Activated CD8-positive, alpha-beta memory T cell treated with anti-CD3 and anti-CD28 coated beads, Interleukin-2, amount 50 U/mL, for 48 hours (primary cell): Measurements from ENCODE around the gene HEATR3.
"Not testable (repeated sequence)": the region's sequence is repeated elsewhere in the genome, so short reads cannot be mapped to it uniquely, and the experiment has no call there.

Source experiments
- DNase-seq: peaks from one replicate; pipeline ENCODE4 v3.0.0-alpha.2; 2020

HEATR3 gene

DNA sequence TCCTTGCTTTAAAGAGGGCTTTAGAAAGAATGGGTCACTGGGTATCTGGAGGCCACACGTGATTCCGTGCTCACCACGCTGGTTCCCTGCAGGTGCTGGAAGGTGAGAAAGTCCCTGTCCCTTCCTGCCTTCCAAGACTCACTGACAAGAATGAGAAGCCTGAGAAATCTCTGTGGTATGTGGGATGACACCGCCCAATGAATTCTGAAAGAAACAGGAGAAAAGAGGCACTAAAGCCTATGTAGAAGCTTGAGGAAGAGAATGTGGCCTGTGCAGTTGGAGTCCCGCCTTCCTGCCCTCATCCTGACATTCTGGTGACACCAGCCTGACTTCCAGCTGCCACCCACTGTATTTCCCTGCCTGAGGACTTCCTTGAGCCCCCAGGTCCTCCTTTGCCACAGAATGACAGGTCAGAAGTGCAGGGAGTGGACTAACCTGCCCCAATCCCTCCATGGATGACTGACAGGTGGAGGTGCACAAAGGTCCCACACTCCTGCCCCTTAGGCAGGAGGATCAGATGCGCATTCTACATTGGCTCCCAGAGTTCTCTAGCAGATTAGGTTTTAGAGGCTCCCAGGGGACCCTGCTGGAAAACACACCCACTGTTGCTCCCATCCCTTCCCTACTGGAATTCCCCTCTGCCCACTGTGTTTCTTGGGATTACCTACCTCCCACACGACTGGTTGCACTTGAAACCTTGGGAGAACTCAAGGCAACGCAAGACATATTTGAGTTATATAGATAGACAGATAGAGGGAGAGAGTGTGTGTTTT lies 48.8 kb downstream of the HEATR3 start:
- no peak for DNase-seq

DNA sequence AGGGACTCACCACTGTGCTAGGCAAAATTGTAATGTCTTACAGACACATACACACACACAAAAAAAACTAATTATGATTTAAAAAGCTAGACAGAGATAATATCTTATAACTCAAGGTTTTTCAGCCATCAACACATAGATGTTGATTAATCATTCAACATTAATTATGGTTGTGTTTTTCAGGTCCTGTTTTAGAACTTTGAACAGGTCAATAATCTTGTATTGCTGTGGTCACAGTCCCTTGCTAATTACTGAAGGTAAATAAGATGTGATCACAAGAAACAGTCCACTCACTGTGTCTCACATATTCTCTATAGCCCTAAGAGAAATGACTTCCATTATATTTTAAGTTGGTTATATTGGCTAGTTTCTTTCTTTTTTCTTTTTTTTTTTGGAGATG lies 54.9 kb downstream of the HEATR3 start:
- DNase-seq = no peak

DNA sequence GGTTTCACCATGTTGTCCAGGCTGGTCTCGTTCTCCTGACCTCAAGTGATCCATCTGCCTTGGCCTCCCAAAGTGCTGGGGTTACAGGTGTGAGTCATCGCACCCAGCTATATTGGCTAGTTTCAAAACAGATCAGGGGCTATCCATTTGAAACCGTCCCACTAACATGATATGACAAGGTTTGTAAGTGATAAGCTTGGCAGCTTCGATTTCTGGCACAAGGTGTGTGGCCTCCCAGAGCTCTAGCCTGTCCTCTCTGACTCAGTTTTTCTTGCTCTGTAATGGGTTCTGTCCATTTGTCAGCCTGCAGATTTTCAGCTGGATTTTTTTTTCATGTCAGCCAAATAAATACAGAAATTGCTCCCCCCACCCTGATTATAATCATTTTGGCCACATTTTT lies 55.5 kb downstream of the HEATR3 start:
- no peak for DNase-seq

DNA sequence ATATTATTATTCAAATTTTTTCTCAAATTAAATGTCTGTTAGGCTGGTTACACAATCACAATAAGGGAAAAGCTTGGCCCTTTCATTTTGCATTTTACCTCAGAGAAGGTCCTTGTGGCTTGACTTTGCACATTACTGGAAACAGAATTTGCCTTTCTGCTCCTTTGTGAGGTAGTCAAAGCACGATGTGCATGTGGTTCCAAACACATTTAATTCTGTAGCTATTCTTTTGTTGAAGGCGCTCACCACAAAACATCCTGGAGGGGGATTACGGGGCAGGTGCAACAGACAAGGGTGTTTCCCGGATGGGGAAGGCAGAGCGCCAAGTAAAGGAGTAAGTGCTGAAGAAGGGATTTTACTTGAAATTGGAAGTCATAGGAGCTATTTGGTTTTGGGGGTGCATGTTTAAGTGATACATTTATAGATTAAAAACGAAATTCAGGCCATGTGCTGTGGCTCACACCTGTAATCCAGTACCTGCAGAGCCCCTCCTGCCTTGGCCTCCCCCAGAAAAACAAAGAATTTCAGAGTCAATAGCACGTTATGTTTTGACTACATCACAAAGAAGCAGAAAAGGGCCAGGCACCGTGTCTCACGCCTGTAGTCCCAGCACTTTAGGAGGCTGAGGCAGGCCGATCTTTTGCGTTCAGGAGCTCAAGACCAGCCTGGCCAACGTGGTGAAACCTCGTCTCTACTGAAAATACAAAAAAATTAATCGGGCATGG lies 56.1 kb downstream of the HEATR3 start:
- DNase-seq = peak; percentile 62

DNA sequence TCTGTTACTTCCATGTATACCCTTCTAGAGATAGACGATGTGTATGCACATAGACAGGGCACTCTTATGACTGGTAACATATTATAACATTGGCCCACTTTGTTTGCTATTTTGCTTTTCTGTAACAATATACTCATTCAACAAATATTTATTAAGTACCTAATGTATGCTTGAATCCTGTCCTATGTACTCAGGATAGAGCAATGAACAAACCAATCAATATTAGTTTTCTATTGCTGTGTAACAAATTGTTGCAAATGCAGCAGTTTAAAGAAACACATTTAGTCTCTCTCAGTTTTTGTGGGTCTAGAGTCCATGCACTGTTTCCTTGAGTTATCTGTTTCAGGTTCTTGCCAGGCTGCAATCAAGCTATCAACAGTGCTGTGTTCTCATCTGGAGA lies 57.6 kb downstream of the HEATR3 start:
- no peak for DNase-seq

DNA sequence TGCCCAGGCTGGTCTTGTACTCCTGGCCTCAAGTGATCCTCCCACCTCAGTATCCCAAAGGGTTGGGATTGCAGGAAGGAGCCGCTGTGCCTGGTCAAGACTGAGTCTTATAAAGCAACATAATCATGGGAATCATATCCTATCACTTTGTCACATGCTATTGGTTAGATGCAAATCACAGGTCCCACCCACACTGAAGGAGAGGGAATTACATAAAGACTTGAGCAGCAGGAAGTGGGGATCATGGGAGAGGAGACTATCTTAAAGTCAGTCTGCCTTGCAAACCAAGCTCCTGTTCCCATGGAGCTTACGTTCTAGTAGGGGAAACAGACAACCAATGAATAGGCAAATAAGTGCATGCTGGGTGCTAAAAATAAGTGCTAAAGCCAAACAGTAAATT lies 59.0 kb downstream of the HEATR3 start:
- DNase-seq = no peak

DNA sequence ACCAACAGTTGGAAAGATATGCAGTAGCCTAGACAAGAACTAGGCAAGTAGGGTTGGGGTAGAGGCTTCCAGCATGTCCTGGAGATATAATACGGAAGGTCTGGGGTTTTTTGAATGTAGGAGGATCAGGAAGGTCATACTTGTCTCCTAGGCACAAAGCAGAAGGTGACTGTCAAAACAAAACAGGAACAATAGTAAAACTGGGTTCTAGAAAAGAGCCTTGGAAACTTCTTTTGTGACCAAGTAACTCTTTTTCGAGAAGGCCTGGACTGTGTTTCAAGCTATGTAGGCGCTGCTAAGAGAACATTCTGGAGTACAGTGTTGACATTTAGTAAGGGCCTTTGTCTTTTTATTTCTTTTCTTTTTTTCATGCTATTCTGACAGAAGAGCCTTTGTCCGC lies 60.4 kb downstream of the HEATR3 start:
- DNase-seq = no peak

DNA sequence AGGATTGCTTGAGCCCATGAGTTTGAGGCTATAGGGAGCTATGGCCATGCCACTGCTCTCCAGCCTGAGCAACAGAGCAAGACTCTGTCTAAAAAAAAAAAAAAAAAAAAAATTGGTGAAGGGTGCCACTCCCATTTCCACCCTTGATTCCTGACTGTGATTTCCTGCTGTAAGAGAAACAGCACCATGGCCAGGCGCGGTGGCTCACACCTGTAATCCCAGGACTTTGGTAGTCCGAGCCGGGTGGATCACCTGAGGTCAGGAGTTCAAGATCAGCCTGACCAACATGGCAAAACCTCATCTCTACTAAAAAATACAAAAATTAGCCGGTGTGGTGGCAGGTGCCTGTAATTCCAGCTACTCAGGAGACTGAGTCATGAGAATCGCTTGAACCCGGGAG lies 66.8 kb downstream of the HEATR3 start:
- not testable (repeated sequence) for DNase-seq

DNA sequence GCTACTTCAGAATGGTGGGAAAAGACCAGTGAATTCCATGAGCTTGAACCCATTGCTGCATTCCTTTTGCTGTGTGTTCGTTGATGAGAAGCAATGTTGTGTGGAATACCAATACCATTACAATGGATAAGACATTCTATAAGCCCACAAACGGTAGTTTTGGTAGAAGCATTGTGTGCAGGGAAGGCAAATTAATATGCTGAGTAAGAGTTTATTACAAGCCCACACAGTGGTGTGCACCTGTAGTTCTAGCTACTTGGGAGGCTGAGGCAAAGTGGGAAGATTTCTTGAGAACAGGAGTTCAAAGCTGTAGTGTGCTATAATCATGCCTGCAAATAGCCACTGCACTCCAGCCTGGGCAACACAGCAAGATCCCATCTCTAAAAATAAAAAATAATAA lies 67.4 kb downstream of the HEATR3 start:
- no peak for DNase-seq

DNA sequence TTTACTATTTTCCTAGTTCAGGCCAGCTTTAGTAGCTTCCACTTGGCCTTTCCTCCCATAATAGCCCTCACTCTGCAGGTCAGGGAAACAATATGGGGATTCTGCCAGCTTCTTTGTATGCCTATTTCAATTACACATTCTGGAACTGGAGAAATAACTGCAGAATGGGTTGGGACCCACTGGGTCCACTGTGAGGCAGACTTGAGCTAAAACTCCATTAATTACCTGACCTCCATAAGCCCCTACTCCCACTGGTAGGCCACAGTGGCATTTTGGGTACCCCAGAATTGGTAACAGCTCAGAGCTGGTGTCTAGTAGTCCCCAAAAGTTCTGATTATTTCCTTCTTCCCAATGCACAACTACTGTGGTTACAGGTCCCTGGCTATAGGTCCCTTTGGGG lies 70.6 kb downstream of the HEATR3 start:
- no peak for DNase-seq

DNA sequence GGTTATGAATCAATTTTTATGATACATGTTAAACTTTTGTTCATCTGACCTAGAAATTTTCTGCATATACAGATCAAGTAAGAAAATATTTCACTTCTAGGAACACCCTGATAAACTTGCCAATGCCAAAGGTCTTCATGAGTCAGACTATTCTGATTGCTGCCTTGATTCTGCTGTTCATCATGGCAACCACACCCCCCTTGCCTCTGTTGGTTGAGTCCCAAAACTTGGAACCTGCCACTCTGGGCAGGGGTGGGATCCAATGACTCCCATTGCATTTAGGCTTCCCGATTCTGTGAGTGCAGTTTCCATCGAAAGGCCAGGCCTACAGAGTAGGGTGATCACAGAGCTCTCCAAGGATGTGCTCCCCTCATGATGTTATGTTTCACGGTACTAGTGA lies 71.5 kb downstream of the HEATR3 start:
- DNase-seq = no peak

DNA sequence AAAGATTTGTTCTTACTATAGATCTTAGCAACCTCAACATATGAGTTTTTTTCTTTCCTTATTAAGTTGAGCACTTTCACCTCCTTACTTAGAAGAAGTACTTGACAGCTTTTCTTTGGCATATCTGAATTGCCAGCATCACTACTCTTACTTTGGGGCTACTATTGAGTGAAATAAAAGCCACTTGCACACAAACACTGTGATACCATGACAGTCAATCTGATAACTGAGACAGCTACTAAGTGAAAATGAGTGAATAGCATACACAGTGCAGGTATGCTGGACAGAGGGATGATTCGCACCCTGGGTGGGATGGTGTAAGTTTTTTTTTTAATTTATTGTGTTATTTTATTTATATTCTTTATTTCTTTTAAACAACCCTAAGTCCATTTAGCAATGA lies 73.8 kb downstream of the HEATR3 start:
- no peak for DNase-seq

DNA sequence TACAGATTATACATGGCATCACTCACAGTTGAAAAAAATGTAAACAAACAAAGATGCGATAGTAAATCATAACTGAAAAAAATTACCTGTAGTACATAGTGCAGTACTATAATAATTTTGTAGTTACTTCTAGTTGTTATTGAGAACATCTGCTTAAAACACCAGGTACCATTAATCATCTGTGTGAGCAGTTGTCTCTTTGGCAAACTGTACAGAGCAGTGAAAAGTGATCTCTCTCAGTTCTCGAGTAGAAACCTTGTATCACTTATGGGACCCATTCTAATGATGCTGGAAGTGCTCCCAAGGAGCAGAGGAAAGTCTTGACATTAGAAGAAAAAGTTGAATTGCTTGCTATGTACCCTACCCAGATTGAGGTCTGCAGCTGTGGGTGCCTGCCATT lies 78.4 kb downstream of the HEATR3 start:
- DNase-seq = no peak

DNA sequence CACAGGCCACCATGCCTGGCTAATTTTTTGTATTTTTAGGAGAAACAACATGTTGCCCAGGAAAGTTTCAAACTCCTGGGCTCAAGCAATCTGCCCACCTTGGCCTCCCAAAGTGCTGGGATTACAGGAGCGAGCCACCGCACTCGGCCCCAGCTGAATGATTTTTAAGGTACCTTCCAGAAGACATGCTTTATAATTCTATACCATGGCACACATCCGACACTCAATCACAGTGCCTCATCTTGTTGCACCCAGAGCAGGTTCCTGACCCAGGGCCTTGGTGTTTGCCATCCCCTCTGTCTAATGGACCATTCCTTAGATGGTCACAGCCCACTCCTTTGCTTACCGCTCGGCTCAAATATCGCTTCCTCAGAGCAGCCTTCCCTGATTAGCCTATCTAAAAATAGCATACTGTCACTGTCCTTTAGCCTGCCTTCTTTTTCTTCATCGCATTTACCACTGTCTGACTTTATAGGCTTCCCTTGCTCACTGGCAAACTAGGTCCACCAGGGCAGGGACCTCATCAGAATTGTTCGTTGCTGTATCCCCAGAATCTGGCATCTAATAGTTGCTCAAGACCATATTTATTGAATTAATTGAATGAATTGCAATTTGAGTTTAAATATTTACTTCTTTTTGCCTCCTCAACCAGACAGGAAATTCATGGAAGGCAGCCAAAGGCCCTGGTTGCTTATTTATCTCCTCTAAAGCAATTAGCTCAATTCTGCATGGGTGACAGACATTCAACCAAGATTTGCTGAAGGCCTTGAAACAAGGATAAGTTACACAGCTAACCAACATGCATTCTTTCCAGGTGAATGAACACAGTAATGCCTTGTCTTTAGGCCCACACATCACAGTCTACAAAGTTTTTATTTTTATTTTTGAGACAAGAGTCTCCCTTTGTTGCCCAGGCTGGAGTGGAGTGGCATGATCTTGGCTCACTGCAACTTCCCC lies 81.0 kb downstream of the HEATR3 start:
- DNase-seq = no peak

DNA sequence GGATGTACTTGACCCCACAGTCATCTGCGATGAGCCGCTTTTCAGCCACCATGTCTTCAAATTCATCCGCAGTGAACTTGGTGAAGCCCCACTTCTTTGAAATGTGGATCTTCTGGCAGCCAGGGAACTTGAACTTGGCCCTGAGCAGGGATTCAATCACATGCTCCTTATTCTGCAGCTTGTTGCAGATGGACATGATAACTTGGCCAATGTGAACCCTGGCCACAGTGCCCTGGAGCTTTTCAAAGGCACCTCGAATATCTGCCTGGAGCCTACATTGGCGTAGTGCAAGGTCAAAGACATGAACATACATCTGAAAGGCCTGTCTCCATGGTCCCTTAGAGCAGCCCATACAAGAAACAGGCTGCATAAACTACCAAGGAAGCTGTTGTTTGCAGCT lies 85.6 kb downstream of the HEATR3 start:
- no peak for DNase-seq

DNA sequence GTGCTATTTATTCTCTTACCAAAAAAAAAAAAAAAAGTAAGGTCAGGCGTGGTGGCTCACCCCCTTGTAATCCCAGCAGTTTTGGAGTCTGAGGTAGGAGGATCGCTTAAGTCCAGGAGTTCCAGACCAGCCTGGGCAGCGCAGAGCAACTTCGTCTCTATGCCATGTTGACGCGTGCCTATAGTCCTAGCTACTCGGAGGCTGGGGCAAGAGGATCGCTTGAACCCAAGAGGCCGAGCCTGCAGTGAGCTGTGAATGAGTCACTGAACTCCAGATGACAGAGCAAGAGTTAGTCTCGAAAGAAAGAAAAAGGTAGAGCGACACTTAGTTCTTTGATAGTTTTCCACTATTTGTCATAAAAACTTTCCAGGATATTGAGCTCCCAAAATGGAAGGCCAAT lies 86.0 kb downstream of the HEATR3 start:
- peak; percentile 65 for DNase-seq

DNA sequence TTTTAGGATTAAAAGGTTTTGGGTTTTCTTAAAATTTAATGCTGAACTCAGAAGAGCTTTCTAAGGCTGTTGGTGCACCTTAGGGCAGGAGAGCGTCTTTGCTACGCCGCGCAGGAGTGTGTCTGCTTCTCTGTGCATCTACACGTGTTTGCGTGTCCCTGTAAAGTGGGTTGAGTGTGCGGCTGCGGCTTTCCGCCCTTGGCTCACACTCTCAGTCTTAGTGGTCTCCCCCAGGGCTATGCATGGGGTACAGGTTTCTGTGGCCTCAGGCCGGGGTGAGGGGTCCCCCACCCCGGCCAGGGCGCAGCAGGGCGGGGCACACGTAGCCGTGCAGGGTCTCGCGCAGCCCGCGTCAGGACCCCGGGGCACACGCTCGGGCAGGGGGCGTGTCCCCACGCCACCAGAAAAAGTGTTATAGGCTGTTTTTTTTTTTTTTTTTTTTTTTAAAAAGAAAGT lies 86.6 kb downstream of the HEATR3 start:
- DNase-seq = peak; percentile 87

DNA sequence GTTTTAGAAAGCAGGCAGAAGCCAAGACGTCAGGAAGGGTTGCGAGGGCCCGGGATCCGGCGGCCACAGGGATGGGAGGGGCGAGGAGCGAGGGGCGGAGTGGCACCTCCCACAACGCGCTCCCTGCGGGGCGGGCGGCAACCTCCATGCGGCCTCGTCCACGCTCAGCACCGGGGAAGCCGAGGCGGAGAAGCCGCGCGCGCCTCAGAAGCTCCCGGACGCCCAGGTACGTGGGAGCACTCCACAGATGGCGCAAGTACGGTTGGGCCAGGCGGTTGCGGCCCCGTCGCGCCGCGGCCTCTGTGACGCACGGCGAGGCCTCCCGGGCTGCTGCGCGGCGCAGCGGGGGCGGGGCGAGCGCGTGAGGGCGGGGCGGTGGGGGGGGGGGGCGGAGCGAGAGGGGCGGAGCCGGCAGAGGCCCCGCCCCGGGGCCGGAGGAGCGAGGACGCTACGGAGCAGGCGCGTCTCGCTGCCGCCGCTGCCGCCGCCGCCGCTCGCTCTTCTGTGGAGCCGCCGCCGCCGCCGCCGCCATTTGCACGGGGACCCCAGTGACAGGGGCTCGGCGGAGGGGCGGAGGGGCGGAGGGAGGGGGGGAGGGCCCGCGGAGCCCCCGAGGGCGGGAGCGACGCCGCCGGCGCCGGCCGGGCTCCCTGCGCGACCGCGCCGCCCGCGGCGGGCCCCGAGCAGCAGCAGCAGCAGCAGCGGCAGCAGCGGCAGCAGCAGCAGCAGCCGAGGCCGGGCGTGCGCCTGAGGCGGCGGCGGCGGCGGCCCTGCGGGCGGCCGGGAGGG lies 87.2 kb downstream of the HEATR3 start, which contains the start of gene TENT4B:
TSS of gene TENT4B (plus strand) at position 500 of the 789 bp plus-strand sequence. CDS start 316 bp downstream, outside the sequence.
- DNase-seq = peak; percentile 91

DNA sequence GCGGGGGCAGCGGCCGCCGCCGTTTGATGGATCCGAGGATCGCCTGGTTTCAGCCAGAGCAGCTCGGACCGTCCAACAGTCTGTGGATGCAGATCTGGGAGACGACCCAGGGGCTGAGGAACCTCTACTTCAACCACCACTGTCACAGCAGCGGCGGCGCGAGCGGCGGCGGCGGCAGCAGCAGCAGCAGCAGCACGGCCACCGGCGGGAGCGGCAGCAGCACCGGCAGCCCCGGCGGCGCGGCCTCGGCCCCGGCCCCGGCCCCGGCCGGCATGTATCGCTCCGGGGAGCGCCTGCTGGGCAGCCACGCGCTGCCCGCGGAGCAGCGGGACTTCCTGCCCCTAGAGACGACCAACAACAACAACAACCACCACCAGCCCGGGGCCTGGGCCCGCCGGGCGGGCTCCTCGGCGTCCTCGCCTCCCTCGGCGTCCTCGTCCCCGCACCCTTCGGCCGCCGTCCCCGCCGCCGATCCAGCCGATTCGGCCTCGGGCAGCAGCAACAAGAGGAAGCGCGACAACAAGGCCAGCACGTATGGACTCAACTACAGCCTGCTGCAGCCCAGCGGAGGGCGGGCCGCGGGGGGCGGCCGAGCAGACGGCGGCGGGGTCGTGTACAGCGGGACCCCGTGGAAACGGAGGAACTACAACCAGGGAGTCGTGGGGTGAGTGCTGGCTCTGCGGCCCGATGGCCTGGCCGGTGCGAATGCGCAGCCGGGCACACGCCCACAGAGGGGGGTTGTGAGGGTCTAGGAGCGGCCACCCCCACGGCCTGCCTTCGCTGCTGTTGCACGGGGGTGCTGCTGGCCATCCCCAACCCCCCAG lies 88.0 kb downstream of the HEATR3 start:
- peak; percentile 67 for DNase-seq

DNA sequence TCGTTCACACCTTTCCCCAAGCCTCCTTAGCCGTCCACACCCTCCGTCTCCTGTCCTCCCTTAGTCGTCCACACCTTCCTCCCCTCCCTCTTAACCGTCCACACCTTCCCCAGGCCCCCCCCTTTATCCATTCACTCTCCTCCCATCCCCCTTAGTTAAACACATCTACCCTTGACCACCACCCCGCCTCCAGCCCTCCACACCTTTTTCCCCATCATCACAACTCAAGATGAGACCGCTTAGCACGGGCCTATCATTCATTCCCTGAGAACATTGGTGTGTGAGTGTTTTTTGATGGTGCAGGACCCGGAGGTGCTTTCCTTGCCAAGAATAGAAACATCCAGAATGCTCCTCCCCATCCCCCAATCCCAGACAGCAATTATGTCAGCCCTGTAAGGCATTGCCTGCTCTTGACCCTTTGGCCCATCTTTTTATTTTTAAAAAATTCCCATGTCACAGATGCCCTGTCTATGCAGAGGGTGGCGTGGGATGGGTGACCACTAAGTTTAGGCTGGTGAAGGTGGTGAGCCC lies 88.7 kb downstream of the HEATR3 start:
- peak; percentile 54 for DNase-seq

DNA sequence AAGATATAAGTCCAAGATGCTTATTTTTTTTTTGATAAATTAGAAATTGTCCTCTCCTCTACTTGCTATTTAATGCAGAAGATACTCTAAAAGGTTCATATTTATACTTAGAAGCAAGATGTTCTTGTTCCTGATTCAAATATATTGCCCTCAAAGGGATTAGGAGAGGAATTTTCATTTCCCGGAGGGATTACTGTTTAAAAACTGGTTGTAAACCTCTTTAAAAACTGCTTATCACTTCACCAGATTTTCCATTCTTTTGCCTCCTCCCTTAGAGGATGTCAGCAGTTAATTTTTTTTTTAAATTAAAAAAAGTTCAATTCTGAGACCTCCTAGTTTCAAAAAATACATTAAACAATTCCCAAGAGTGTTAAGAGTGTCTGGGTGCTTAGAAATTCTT lies 90.2 kb downstream of the HEATR3 start:
- no peak for DNase-seq
